ENCODE data around the gene RAB3GAP2. TPM values are rescaled to one million over a fixed set of nuclear protein-coding genes. Genes with fewer than 3 reads are reported as not detected.

Gene RAB3GAP2
- total RNA-seq, 2 experiments from 2014 or later, result 34.7 to 39.4 TPM

GRCh38 chr1:220164517-220164916 lies 107.7 kb downstream of the RAB3GAP2 start:
- Histone ChIP-seq H3K4me3 (ENCODE audit: low read length) (no peak overlapping the region), H3K36me3 (ENCODE audit: insufficient read depth, low read length) (peaks cover 62% of the 10 kb centered on the region), H3K27me3 (ENCODE audit: control insufficient read depth in 1 of 2, insufficient read depth in 2 of 2, low read length in 2 of 2) (no peaks in the 10 kb centered on the region), H3K4me1 (ENCODE audit: insufficient read depth, low read length) (no peaks in the 10 kb centered on the region), H3K27ac (ENCODE audit: low read depth in 1 of 2, low read length in 2 of 2) (no peak overlapping the region), H3K9me3 (ENCODE audit: control insufficient read depth in 1 of 2, insufficient read depth in 1 of 2, low read length in 2 of 2) (no peaks in the 10 kb centered on the region)
- no peak for DNase-seq
- Mint-ChIP-seq H3K9me3 (no peaks in the 10 kb centered on the region), H3K27me3 (no peaks in the 10 kb centered on the region), H3K36me3 (ENCODE audit: low read depth) (peaks cover 85% of the 10 kb centered on the region), H3K4me3 (no peak overlapping the region), H3K27ac (no peak overlapping the region), H3K4me1 (ENCODE audit: low read depth) (no peaks in the 10 kb centered on the region)
- CTCF ChIA-PET, result no interaction called here
- TF ChIP-seq CTCF (IDR thresholded peaks at IDR 0.05), result no peak
- intact Hi-C loops (cut with DNase I, micrococcal nuclease), result no loop called here
- POLR2A ChIA-PET, result no interaction called here
- no peak for ATAC-seq (ENCODE audit: poor library complexity)

- no peak for TF ChIP-seq CTCF (IDR thresholded peaks at IDR 0.05)
- no peaks in the 10 kb centered on the region for H3K9me3 Mint-ChIP-seq
- no peak overlapping the region for H3K4me3 Mint-ChIP-seq
- no peaks in the 10 kb centered on the region for H3K27me3 ChIP-seq (ENCODE audit: control insufficient read depth in 1 of 2, insufficient read depth in 2 of 2, low read length in 2 of 2)
- H3K36me3 Mint-ChIP-seq (ENCODE audit: low read depth), result peaks cover 83% of the 10 kb centered on the region
- peak overlapping the region; percentile 24 for H3K27ac Mint-ChIP-seq
- no peaks in the 10 kb centered on the region for H3K27me3 Mint-ChIP-seq
- no peaks in the 10 kb centered on the region for H3K4me1 ChIP-seq (ENCODE audit: insufficient read depth, low read length)
- no peaks in the 10 kb centered on the region for H3K4me1 Mint-ChIP-seq (ENCODE audit: low read depth)
- ATAC-seq (ENCODE audit: poor library complexity) (no peak), DNase-seq (no peak)
- ChIA-PET POLR2A (no interaction called here), CTCF (no interaction called here)
- no peaks in the 10 kb centered on the region for H3K9me3 ChIP-seq (ENCODE audit: control insufficient read depth in 1 of 2, insufficient read depth in 1 of 2, low read length in 2 of 2)
- intact Hi-C loops (cut with DNase I, micrococcal nuclease), result no loop called here
- H3K36me3 ChIP-seq (ENCODE audit: insufficient read depth, low read length), result peaks cover 58% of the 10 kb centered on the region
- no peak overlapping the region for H3K27ac ChIP-seq (ENCODE audit: low read depth in 1 of 2, low read length in 2 of 2)
- H3K4me3 ChIP-seq (ENCODE audit: low read length), result no peak overlapping the region
Observed at GRCh38 chr1:220164116-220164515, 108.1 kb downstream of the RAB3GAP2 start.

- Mint-ChIP-seq H3K4me1 (ENCODE audit: low read depth) (peaks cover 25% of the 10 kb centered on the region), H3K27ac (peak overlapping the region; percentile 2), H3K9me3 (no peaks in the 10 kb centered on the region), H3K27me3 (no peaks in the 10 kb centered on the region), H3K4me3 (no peak overlapping the region), H3K36me3 (ENCODE audit: low read depth) (peaks cover 86% of the 10 kb centered on the region)
- TF ChIP-seq CTCF (IDR thresholded peaks at IDR 0.05), result no peak
- Histone ChIP-seq H3K36me3 (ENCODE audit: insufficient read depth, low read length) (peaks cover 58% of the 10 kb centered on the region), H3K27me3 (ENCODE audit: control insufficient read depth in 1 of 2, insufficient read depth in 2 of 2, low read length in 2 of 2) (no peaks in the 10 kb centered on the region), H3K27ac (ENCODE audit: low read depth in 1 of 2, low read length in 2 of 2) (no peak overlapping the region), H3K4me1 (ENCODE audit: insufficient read depth, low read length) (peaks cover 6% of the 10 kb centered on the region), H3K4me3 (ENCODE audit: low read length) (no peak overlapping the region), H3K9me3 (ENCODE audit: control insufficient read depth in 1 of 2, insufficient read depth in 1 of 2, low read length in 2 of 2) (no peaks in the 10 kb centered on the region)
- POLR2A ChIA-PET, result interaction anchor here (0.6 to 1.4 kb wide), 2 partner anchors 8 to 9 kb away, joined by 3 read pairs; no protein-coding TSS in a partner anchor
- ATAC-seq (ENCODE audit: poor library complexity) (no peak), DNase-seq (no peak)
- intact Hi-C loops (cut with DNase I, micrococcal nuclease), result no loop called here
- CTCF ChIA-PET, result interaction anchor here (1.3 kb wide), 1 partner anchor 10 kb away, joined by 4 read pairs; no protein-coding TSS in a partner anchor
Observed at GRCh38 chr1:220160027-220160426, 112.2 kb downstream of the RAB3GAP2 start.

Measured in CD4-positive, alpha-beta T cell (primary cell).